NCI-H187 (cell line): ENCODE results near the gene PTGDR2.
A peak's percentile ranks its signal among the peaks of the same experiment; 100 is the strongest.
"Not testable (repeated sequence)": the region's sequence is repeated elsewhere in the genome, so short reads cannot be mapped to it uniquely, and the experiment has no call there.

Source experiments
- DNase-seq, 2 experiments: peaks; one replicate each; lab custom pipeline; 2025; lab: John Stamatoyannopoulos, UW

PTGDR2 gene

GRCh38 chr11:60841797-60842667 lies 13.7 kb downstream of the PTGDR2 start, which contains the start of gene CCDC86:
CCDC86 (plus strand) TSS chr11:60842113; CDS start chr11:60842125, 12 bp downstream.
- peak; percentile 85 to 88 for DNase-seq

- no peak for DNase-seq
Observed at GRCh38 chr11:60840470-60841430, 15.0 kb downstream of the PTGDR2 start.

DNA sequence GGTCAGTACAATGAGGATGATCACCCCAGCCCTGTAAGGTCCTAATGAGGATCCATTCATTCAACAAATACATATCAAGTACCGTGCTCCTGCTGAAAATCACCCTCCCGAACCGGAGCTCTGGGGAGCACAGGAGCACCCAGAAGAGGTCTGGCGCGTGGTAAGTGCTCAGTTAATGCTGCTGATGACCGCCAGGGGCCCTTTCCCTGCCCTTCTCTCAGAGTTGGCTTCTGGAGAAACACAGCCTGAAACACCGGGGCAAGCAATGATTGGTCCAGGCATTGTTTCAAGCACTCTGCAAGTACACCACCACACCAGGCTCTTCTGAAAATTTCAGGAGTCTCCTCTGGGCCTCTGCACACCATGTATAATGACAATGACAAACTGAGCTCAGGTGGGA lies 17.6 kb downstream of the PTGDR2 start:
- no peak for DNase-seq

DNA sequence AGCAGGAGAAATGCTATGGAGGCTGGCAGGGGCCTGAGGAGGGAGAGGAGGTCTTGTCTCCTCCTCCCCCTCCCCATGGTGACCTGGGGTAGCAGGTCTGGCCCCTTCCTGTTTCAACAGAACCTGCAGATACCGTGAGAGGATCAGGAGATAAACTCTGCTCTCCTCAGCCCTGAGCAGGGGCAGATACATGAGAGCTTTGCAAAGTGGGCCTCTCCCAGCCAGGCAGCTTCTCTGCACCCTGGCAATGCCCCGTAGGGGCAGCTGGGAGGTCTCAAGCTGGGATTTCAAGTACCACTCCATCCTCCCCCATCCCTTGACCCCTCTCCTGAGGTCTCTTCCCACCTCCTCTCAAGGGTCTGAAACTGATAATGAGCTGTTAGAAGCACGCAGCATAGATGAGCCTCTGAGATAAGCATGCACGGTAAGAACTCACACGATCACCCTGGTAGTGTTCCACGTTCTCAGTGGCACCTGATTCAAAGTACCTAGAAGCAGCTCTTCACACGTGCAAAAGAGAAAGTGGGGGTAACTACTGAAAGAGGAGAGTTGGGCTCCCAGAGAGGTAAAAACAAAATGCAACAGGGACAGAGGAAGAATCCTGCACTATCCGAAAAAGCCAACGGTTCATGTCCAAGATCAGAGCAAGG lies 18.8 kb downstream of the PTGDR2 start:
- no peak for DNase-seq

DNA sequence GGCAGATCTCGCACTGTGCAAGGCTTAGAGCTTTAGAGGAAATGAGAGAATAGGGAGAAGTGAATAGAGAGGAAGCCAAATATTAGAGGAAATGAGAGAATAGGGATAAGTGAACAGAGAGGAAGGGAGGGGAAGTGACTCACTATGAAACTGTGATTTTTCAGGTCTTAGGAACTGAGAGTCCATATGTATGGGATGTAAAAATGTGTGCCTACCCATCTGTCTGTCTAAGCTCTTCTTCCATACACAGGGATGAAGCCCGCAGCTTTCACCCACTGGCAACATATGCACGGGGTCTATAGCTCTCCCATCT lies 20.3 kb downstream of the PTGDR2 start:
- no peak for DNase-seq

DNA sequence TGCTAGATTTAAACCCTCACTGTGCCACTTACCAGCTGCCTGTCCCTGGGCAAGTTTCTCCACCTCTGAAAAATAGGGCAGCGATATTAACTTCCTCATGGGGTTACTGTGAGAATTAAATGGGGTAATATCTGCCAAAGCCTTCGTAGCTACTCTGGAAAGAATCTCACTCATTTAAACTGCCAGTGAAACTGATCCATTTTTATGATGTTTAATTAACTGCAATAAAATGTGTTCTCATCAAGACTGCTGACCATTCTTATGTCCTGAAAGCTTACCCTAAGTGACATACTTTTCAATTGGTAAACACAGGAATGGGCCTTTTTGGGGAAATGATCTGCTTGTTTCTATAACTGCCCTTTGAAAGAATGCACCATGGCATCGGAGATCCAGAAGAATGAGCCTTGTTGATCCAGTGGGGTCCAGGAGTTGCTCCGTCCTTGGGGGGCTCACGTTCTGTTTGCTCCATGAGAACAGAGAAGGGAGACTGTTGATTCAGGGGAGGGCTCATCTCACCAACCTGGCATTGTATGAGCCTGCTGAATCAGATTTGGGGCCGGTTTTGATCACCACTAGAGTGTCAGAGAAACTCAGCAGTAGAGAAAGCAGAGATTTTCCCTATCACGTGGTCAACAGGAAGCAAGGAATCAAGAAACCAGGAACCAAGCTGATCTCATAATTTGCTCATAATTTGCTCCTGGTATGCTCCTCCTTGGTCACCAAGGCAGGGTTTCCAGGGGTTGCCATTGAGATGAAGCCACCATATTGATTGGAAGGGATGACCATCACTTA lies 20.8 kb downstream of the PTGDR2 start:
- no peak for DNase-seq

DNA sequence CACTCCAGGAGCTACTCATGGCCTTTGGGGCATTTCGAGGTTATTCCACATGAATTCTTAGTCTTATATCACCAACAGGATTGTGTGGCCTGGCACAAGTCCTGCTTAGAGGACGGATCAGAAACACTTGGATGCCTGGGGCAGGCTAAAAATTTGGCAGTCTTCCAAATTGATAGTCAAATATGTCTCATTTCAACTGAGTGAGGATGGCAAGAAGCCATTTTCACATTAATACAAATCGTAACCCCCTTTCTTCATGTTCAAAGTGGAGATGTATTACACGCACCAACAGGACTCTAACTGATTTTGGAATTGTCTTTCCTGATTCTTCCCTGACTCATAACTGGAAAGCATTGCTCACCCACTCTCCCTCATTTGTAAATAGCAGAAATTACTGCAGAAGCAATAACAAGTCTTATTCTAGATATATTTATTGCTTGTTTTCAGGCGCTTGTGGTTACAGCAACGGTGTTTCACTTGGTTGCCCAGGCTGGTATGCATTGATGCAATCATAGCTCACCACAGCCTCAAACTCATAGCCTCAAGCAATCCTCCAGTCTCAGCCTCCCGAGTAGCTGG lies 24.2 kb downstream of the PTGDR2 start:
- DNase-seq, result no peak

GRCh38 chr11:60831143-60831500 lies 24.6 kb downstream of the PTGDR2 start:
- DNase-seq, result peak; percentile 49 to 59

GRCh38 chr11:60830478-60831142 lies 25.1 kb downstream of the PTGDR2 start:
- DNase-seq, result no peak

DNA sequence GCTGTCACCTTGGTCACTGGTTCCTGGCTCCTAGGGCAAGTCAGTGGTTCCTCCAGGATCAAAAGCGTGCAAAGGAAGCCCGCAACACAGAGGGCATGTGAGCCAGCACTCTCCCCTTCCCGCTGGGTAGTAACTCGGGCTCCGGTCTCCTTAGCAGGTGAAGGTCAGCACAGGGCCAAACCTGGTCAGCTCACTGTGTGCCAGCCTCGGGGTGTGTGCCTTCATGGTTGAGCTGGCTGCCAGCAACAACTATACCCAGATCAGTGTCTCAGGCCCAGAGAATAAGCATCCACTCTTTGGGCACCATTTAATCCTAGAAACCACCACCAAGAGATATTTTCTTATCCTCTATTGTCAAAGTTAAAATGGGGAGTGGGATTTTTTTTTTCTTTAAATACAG lies 30.0 kb downstream of the PTGDR2 start:
- no peak for DNase-seq

DNA sequence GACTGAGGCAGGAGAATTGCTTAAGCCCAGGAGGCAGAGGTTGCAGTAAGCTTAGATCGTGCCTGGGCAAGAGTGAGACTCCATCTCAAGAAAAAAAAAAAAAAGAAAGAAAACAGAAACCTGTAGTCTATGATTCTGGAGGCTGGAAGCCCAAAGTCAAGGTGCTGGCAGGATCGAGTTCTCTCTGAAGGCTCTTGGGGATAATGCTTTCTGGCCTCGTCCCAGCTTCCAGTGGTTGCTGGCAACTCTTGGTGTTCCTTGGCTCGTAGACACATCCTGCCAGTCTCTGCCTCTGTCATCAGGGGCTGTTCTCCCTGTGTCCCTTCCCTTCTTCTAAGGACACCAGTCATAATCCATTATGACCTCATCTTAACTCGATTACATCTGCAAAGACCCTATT lies 30.6 kb downstream of the PTGDR2 start:
- DNase-seq, result no peak

GRCh38 chr11:60823745-60824306 lies 31.9 kb downstream of the PTGDR2 start:
- not testable (repeated sequence) for DNase-seq

GRCh38 chr11:60821827-60822599 lies 33.7 kb downstream of the PTGDR2 start:
- DNase-seq, result no peak

DNA sequence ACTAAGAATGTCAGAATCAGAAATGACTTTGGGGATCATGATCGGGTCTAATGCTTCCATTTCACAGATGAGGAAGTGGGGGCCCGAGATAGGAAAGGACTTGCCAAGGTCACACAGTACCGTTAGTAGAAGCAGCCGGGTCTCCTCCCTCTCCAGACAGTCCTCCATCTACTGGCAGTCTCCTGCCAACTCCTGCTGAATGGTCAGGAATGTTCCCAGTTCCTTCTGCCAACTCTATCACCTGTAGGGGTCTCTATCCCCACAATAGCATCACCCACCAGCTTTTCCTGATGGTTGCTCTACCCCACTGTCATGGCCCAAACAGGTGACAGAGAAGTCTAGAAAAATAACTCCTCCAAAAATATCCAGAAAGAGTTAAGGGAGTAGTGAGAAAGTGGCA lies 37.7 kb downstream of the PTGDR2 start:
- no peak for DNase-seq

GRCh38 chr11:60816590-60817157 lies 39.1 kb downstream of the PTGDR2 start:
- DNase-seq, result no peak

- no peak for DNase-seq
Observed at GRCh38 chr11:60814112-60814511, 41.6 kb downstream of the PTGDR2 start.

DNA sequence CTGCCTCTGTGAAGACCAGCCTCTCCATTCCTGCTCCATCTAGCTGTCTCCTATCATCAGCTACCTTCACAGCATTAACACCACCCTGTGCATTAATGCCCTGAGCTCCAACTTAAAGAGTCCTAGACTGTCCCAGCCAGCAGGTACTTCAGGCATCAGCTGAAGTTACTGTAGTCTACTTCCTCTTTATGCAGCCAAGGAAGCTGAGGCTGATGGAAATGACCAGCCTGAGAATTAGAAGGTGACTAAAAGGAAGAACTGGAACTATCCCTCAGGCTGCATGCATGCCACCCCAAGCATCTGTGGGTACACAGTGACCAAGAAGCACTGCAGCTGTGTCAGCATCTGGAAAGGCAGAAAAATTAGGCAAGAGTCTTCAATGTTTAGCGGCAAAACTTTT lies 42.4 kb downstream of the PTGDR2 start:
- no peak for DNase-seq

- no peak for DNase-seq
Observed at GRCh38 chr11:60810569-60810968, 45.2 kb downstream of the PTGDR2 start.

GRCh38 chr11:60810151-60810550 lies 45.6 kb downstream of the PTGDR2 start:
- no peak for DNase-seq
